Measurements from ENCODE around the gene GHITM.
"Not testable (repeated sequence)": the region's sequence is repeated elsewhere in the genome, so short reads cannot be mapped to it uniquely, and the experiment has no call there.

Gene GHITM

GRCh38 chr10:84158550-84158949, 19.2 kb downstream of the GHITM start:
- Histone ChIP-seq H3K9ac (ENCODE audit: low read depth, low read length) (no peak overlapping the region), H3K4me1 (ENCODE audit: insufficient read depth, low read length) (peaks cover 31% of the 10 kb centered on the region), H3K36me3 (ENCODE audit: insufficient read depth, low read length) (no peaks in the 10 kb centered on the region), H3K9me3 (ENCODE audit: control insufficient read depth, insufficient read depth, low read length) (no peaks in the 10 kb centered on the region; the same call in 1 of the 2 replicates)

DNA sequence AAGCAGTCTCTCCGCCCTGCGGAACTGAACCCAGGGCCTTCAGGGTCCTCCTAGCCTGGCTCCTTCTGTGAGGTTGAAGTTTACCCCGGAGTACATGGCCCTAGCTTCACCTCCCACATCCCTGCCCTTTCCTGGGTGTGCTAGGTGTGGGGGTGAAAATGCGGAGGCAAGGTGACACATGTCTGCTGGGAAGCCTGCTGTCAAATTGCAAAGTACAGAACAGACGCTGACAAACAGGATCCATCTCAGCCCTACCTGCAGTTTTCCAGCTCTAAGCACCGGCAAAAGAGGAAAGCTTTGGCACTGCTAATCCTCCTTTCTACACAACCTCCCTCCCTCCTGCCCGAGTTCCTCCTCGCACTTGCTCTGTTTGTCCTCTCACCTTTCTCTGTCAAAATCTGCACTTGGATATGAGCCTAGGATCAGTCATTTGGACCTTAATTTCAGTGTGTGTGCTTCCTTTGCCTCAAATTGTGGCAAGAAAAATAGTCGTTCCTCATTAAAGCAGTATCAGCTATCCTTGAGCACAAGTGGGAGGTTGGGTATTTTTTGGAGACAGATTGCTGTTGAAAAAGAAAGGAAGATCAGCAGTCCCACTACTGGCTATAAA, 19.9 kb downstream of the GHITM start:
- no peaks in the 10 kb centered on the region; the same call in 1 of the 2 replicates for H3K9me3 ChIP-seq (ENCODE audit: control insufficient read depth, insufficient read depth, low read length)
- no peak overlapping the region for H3K9ac ChIP-seq (ENCODE audit: low read depth, low read length)
- H3K36me3 ChIP-seq (ENCODE audit: insufficient read depth, low read length): no peaks in the 10 kb centered on the region
- peaks cover 36% of the 10 kb centered on the region for H3K4me1 ChIP-seq (ENCODE audit: insufficient read depth, low read length)

DNA sequence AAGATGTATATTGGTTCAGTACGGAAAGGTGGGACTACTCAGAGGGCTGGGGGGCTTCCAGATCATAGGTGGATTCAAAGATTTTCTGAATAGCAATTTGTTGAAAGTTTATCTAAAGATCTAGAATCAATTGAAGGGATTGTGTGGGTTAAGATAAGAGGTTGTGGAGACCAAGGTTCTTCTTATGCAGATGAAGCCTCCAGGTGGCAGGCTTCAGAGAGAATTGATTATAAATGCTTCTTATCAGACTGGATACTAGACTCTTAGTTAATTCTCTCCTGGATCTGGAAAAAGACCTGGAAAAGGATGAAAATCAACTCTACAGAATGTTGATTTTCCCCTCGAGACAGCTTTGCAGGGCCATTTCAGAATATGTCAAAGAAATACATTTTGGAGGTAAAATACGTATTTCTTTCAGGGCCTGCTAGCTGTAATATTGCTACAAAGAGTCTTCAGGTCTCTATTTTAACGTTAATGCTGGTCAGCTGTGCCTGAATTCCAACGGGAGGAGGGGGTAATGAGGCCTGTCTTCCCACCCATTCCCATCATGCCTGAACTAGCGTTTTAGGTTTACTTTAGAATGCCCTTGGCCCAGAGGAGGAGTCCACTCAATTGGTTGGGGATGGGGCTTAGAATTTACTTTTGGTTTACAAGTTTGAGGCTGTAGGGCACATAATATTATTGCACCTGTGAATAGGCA, 21.5 kb downstream of the GHITM start:
- no peaks in the 10 kb centered on the region for H3K36me3 ChIP-seq (ENCODE audit: insufficient read depth, low read length)
- peaks cover 44% of the 10 kb centered on the region for H3K4me1 ChIP-seq (ENCODE audit: insufficient read depth, low read length)
- H3K9me3 ChIP-seq (ENCODE audit: control insufficient read depth, insufficient read depth, low read length): no peaks in the 10 kb centered on the region; the same call in 1 of the 2 replicates

GRCh38 chr10:84163996-84164395, 24.7 kb downstream of the GHITM start:
- H3K4me1 ChIP-seq (ENCODE audit: insufficient read depth, low read length): peaks cover 44% of the 10 kb centered on the region
- H3K9ac ChIP-seq (ENCODE audit: low read depth, low read length): no peak overlapping the region
- H3K9me3 ChIP-seq (ENCODE audit: control insufficient read depth, insufficient read depth, low read length): no peaks in the 10 kb centered on the region; the same call in 1 of the 2 replicates
- no peaks in the 10 kb centered on the region for H3K36me3 ChIP-seq (ENCODE audit: insufficient read depth, low read length)

More for the DNA sequence above, 21.5 kb downstream of the GHITM start:
- no peak overlapping the region for H3K9ac ChIP-seq (ENCODE audit: low read depth, low read length)

- no peak overlapping the region for H3K9ac ChIP-seq (ENCODE audit: low read depth, low read length)
- no peaks in the 10 kb centered on the region; the same call in 1 of the 2 replicates for H3K9me3 ChIP-seq (ENCODE audit: control insufficient read depth, insufficient read depth, low read length)
Measured at GRCh38 chr10:84164442-84164841, 25.1 kb downstream of the GHITM start.

GRCh38 chr10:84166620-84167288, 27.4 kb downstream of the GHITM start:
- H3K9me3 ChIP-seq (ENCODE audit: control insufficient read depth, insufficient read depth, low read length): no peaks in the 10 kb centered on the region; the same call in 1 of the 2 replicates
- H3K9ac ChIP-seq (ENCODE audit: low read depth, low read length): no peak overlapping the region
- no peaks in the 10 kb centered on the region for H3K36me3 ChIP-seq (ENCODE audit: insufficient read depth, low read length)
- peaks cover 25% of the 10 kb centered on the region for H3K4me1 ChIP-seq (ENCODE audit: insufficient read depth, low read length)

More at GRCh38 chr10:84164442-84164841, 25.1 kb downstream of the GHITM start:
- Histone ChIP-seq H3K4me1 (ENCODE audit: insufficient read depth, low read length) (peaks cover 41% of the 10 kb centered on the region), H3K36me3 (ENCODE audit: insufficient read depth, low read length) (no peaks in the 10 kb centered on the region)

DNA sequence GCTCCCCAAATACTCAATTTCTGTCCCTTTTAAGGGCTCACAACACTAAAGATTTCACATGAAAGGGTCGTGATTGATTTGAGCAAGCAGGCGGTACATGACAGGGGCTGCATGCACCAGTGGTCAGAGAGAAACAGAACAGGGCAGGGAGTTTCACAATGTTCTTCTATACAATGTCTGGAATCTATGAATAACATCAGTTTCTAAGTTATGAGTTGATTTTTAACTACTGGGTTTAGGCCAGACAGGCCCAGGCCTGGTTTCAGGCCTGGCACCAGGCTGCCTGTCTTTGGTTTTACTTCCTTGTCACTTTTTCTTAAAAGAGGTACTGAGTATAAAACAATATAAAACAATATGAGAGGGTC, 28.0 kb downstream of the GHITM start:
- H3K9ac ChIP-seq (ENCODE audit: low read depth, low read length); H3K36me3 ChIP-seq (ENCODE audit: insufficient read depth, low read length); H3K9me3 ChIP-seq (ENCODE audit: control insufficient read depth, insufficient read depth, low read length): not testable (repeated sequence)
- H3K4me1 ChIP-seq (ENCODE audit: insufficient read depth, low read length): peaks cover 24% of the 10 kb centered on the region

DNA sequence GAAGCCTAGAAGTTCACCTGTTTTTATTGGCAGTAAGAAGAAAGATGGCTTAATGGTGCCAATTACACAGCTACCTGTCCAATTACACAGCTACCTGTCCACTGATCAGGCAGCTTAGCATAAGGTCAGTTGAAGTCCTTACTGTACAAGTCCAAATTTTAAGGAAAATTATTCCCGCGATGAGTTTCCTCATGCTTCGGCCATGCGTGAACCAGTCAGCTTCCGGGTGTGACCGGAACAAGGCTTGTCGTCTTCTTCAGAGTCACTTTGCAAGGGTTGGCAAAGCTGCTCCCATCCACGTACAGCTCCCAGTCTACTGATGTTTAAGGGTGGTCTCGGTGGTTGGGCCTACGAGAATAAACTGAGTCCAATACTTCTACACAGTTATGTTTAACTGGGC, 29.1 kb downstream of the GHITM start:
- not testable (repeated sequence) for H3K36me3 ChIP-seq (ENCODE audit: insufficient read depth, low read length); H3K9ac ChIP-seq (ENCODE audit: low read depth, low read length); H3K9me3 ChIP-seq (ENCODE audit: control insufficient read depth, insufficient read depth, low read length)
- H3K4me1 ChIP-seq (ENCODE audit: insufficient read depth, low read length): peaks cover 15% of the 10 kb centered on the region

- not testable (repeated sequence) for H3K9me3 ChIP-seq (ENCODE audit: control insufficient read depth, insufficient read depth, low read length); H3K4me1 ChIP-seq (ENCODE audit: insufficient read depth, low read length); H3K36me3 ChIP-seq (ENCODE audit: insufficient read depth, low read length); H3K9ac ChIP-seq (ENCODE audit: low read depth, low read length)
Measured at GRCh38 chr10:84171237-84171636, 31.9 kb downstream of the GHITM start.

GRCh38 chr10:84171700-84172466, 32.6 kb downstream of the GHITM start:
- not testable (repeated sequence) for H3K9ac ChIP-seq (ENCODE audit: low read depth, low read length); H3K36me3 ChIP-seq (ENCODE audit: insufficient read depth, low read length); H3K9me3 ChIP-seq (ENCODE audit: control insufficient read depth, insufficient read depth, low read length); H3K4me1 ChIP-seq (ENCODE audit: insufficient read depth, low read length)

DNA sequence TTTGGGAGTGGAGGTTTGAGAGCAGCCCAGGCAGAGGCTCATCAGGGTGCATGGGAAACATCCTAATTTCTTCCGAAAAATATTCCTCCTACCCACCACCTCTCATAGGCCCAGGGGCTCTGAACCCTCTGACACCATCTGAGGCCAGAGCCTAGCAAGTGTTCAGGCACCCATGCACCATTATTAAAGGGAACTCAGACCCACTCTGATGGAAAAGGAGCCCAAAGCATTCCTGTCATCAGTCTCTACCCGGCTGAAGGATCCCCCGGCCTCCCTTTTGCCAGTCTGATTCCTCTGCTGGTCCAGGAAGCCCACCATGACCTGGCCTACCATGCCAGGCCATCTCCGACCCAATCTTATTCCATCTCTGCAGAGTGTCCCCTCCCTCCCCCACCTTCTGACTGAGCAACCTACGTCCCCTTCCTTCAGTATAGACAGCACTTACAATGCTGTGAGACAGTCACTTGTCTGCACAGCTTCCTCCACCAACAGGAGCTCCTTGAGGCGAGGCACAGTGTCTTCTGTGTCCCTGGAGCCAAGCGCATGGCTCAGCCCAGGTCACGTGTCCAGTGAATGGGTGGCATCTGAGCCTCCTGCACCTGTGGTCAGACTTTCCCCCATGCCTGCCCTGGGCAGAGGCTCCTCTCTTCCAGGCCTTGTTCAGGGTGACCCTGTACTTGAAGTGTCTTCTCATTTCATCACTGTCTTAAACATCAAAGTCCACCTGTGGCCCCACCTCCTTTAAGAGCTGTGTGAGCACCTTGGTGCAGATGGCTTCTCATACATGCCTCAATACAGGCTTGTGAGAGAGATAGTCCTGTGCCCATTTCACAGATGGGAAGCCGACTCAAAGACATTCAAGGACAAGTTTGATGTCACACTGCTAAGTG, 33.4 kb downstream of the GHITM start:
- no peak overlapping the region for H3K9ac ChIP-seq (ENCODE audit: low read depth, low read length)
- H3K36me3 ChIP-seq (ENCODE audit: insufficient read depth, low read length): no peaks in the 10 kb centered on the region
- H3K9me3 ChIP-seq (ENCODE audit: control insufficient read depth, insufficient read depth, low read length): no peaks in the 10 kb centered on the region
- H3K4me1 ChIP-seq (ENCODE audit: insufficient read depth, low read length): no peaks in the 10 kb centered on the region

- Histone ChIP-seq H3K4me1 (ENCODE audit: insufficient read depth, low read length) (no peaks in the 10 kb centered on the region), H3K9me3 (ENCODE audit: control insufficient read depth, insufficient read depth, low read length) (no peaks in the 10 kb centered on the region), H3K9ac (ENCODE audit: low read depth, low read length) (no peak within 1 kb of the TSS), H3K36me3 (ENCODE audit: insufficient read depth, low read length) (no peaks in the 10 kb centered on the region)
Measured at GRCh38 chr10:84173501-84173929, 34.2 kb downstream of the GHITM start, which contains the start of gene GPR15LG. TSS of gene GPR15LG (plus strand) at chr10:84173801. CDS start at chr10:84173852, 51 bp downstream.

DNA sequence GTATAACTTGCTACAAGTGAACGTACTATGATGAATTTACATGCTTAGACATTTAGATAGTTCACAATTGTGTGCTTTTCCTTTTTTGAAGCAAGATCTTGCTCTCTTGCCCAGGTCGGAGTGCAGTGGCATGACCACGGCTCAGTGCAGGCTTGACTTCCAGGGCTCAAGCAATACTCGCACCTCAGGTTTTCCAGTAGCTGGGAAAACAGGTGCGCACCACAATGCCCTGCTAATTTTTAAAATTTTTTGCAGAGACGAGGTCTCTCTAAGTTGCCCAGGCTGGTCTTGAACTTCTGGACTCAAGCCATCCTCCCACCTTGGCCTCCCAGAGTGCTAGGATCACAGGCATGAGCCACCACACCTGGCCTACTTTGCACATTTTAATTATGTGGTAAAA, 36.1 kb downstream of the GHITM start:
- Histone ChIP-seq H3K9ac (ENCODE audit: low read depth, low read length) (no peak overlapping the region), H3K9me3 (ENCODE audit: control insufficient read depth, insufficient read depth, low read length) (no peaks in the 10 kb centered on the region), H3K36me3 (ENCODE audit: insufficient read depth, low read length) (no peaks in the 10 kb centered on the region), H3K4me1 (ENCODE audit: insufficient read depth, low read length) (0 out of 2 replicates have a peak, but pooled peaks cover 4% of the 10 kb centered on the region)
